Measurements from ENCODE around the gene TM7SF3.

GRCh38 chr12:27009881-27010301 is 4.3 kb downstream of the TM7SF3 start:
- no peak for TF ChIP-seq EZH2 (IDR thresholded peaks at IDR 0.05; ENCODE audit: insufficient read depth, poor library complexity, severe bottlenecking)
- TF ChIP-seq EZH2phosphoT487 (IDR thresholded peaks at IDR 0.05; ENCODE audit: insufficient read depth, low read depth): no peak

All from GM23248 (cell line).